ENCODE data around the gene ZNF530. TPM values are rescaled to one million over a fixed set of nuclear protein-coding genes. Genes with fewer than 3 reads are reported as not detected.

ZNF530 gene
- total RNA-seq, 4 donors from 2014 or later, result 0.76 to 4.1 (median 1.8) TPM

DNA sequence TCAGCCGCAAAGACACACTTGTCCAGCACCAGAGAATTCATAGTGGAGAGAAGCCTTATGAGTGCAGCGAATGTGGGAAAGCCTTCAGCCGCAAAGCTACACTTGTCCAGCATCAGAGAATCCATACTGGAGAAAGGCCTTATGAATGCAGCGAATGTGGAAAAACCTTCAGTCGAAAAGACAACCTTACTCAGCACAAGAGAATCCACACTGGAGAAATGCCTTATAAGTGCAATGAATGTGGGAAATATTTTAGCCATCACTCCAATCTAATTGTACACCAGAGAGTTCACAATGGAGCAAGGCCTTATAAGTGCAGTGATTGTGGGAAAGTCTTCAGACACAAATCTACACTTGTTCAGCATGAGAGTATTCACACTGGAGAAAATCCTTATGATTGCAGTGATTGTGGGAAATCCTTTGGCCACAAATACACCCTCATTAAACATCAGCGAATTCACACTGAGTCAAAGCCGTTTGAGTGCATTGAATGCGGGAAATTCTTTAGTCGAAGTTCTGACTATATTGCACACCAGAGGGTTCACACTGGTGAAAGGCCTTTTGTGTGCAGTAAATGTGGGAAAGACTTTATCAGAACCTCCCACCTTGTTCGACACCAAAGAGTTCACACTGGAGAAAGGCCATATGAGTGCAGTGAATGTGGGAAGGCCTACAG is 21.1 kb downstream of the ZNF530 start:
- Histone ChIP-seq H3K9me3 (peaks cover 0 to 97% (median 52%) of the 10 kb centered on the region in 4 donors), H3K27ac (no peak overlapping the region), H3K4me3 (no peak overlapping the region), H3K27me3 (no peaks in the 10 kb centered on the region), H3K4me1 (no peaks in the 10 kb centered on the region), H3K36me3 (peaks cover 0 to 73% (median 12%) of the 10 kb centered on the region in 3 donors)
- TF ChIP-seq CTCF (IDR thresholded peaks at IDR 0.05) (no peak), POLR2A (IDR thresholded peaks at IDR 0.05) (no peak)
- no peak for DNase-seq

DNA sequence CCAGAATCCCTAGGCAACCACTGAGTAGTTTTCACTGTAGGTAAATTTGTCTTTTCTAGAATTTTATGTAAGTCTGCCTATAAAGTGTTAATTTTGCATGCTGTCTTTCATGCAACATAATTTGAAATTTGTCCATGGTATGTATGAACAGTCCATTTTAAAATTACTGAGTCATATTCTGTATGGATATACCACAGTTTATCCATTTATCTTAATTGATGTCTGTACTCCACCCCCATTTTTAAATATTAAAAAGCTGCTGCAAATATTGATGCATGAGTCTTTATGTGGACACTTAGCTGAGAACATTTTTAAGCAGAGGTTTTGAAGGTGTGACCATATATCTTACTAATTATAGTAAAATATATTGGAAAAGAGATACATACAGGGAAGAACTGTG is 23.4 kb downstream of the ZNF530 start:
- Histone ChIP-seq H3K9me3 (peaks cover 0 to 89% (median 42%) of the 10 kb centered on the region in 4 donors), H3K27ac (no peak overlapping the region), H3K27me3 (no peaks in the 10 kb centered on the region), H3K4me3 (no peak overlapping the region), H3K4me1 (no peaks in the 10 kb centered on the region), H3K36me3 (peaks cover 0 to 51% (median 12%) of the 10 kb centered on the region in 3 donors)
- TF ChIP-seq CTCF (IDR thresholded peaks at IDR 0.05), result no peak
- TF ChIP-seq POLR2A (IDR thresholded peaks at IDR 0.05), result no peak
- no peak for DNase-seq

DNA sequence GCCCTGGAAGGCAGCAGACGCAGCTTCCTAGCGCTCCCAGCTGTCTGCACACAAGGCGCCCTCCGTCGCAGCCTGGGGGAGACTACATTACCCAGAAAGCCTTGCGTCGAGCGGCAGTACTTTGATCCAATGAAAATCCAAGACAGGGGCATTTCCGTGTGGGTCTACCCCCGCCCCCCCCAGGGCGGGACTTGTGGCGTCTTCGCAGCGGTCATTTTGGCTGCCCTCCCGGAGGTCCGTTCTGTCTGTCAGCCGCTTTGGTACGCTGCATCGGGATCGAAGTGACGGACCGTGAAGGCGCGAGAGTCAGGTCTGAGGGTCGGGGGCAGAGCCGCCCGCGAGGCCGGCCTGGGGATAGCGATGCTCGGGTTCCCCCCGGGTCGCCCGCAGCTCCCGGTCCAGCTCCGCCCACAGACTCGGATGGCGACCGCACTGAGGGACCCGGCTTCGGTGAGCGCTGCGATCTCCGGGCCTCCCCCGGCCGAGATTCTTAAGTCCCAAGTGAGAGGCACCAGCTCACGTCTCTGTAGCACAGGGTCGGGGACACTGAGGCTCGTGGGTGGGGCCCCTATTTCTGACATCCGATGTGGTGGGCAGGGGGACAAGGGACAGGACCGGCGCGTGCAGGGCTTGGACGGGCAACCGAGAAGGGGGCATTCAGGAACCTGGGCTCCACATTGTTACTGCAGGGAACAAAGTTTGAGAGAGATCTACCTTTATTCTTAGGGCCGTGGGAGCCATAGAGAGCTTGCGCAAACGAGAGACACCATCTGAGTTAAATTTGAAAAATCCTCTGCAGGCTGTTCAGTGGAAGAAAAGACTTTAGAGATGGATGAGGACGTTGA is 33.5 kb downstream of the ZNF530 start, which contains the start of gene ZNF211:
Gene ZNF211, plus strand, starts transcription at position 182 of the 845 bp plus-strand sequence. Its CDS starts 179 bp downstream, at position 361.
- no peaks in the 10 kb centered on the region for H3K27me3 ChIP-seq
- H3K9me3 ChIP-seq, result peaks cover 0 to 14% (median 4%) of the 10 kb centered on the region in 4 donors
- peak within 1 kb of the TSS; percentile 71 to 82 (median 80) for H3K27ac ChIP-seq

GRCh38 chr19:57633832-57634131 is 34.1 kb downstream of the ZNF530 start:
- no peaks in the 10 kb centered on the region for H3K27me3 ChIP-seq
- peaks cover 0 to 20% (median 4%) of the 10 kb centered on the region in 4 donors for H3K9me3 ChIP-seq
- H3K27ac ChIP-seq, result no peak overlapping the region
- TF ChIP-seq CTCF (IDR thresholded peaks at IDR 0.05), result no peak
- TF ChIP-seq POLR2A (IDR thresholded peaks at IDR 0.05), result no peak
- peaks cover 0 to 16% (median 3%) of the 10 kb centered on the region in 4 donors for H3K4me1 ChIP-seq
- H3K36me3 ChIP-seq, result peaks cover 0 to 38% (median 0%) of the 10 kb centered on the region in 3 donors
- no peak for DNase-seq
- H3K4me3 ChIP-seq, result peak overlapping the region; percentile 83 to 97 (median 90)

More for the DNA sequence above, 33.5 kb downstream of the ZNF530 start, which contains the start of gene ZNF211:
- Histone ChIP-seq H3K36me3 (peaks cover 0 to 34% (median 0%) of the 10 kb centered on the region in 3 donors), H3K4me1 (peaks cover 0 to 16% (median 3%) of the 10 kb centered on the region in 4 donors), H3K4me3 (peak within 1 kb of the TSS; percentile 83 to 97 (median 90))
- peak; percentile 87 to 96 (median 93) for DNase-seq
- no peak for TF ChIP-seq POLR2A (IDR thresholded peaks at IDR 0.05)

GRCh38 chr19:57637379-57637778 is 37.7 kb downstream of the ZNF530 start:
- no peaks in the 10 kb centered on the region for H3K27me3 ChIP-seq
- no peak overlapping the region for H3K27ac ChIP-seq
- DNase-seq, result no peak
- H3K4me3 ChIP-seq, result no peak overlapping the region
- peaks cover 0 to 50% (median 19%) of the 10 kb centered on the region in 4 donors for H3K9me3 ChIP-seq
- peaks cover 0 to 15% (median 3%) of the 10 kb centered on the region in 4 donors for H3K4me1 ChIP-seq
- TF ChIP-seq POLR2A (IDR thresholded peaks at IDR 0.05) (no peak), CTCF (IDR thresholded peaks at IDR 0.05) (no peak)
- peaks cover 4 to 73% (median 17%) of the 10 kb centered on the region in 3 donors for H3K36me3 ChIP-seq
